GM12878 (cell line): ENCODE measurements around the gene ZNF554. TPM values are rescaled to one million over a fixed set of nuclear protein-coding genes. Genes with fewer than 3 reads are reported as not detected.

Source experiments
- ATAC-seq: fragments of 200-7000 bp; cut with Tn5 transposase; 3 replicates; pipeline ENCODE4 v1.9.1; 2020; ENCODE audit warnings: mild to moderate bottlenecking, moderate library complexity
- BruUV-seq: library from RNA; stranded (reverse); fragments of 400-500 nt; replicated peaks from 2 replicates; lab custom pipeline; 2021; lab: Mats Ljungman, UMichigan
- CTCF ChIA-PET: fragments of 300-600 bp; sonication (Branson Sonifier 250); formaldehyde crosslinking; extraction: SDS; loops from one replicate; lab custom pipeline; 2021; ENCODE audit warnings: inconsistent platforms; lab: Yijun Ruan, JAX
- POLR2A ChIA-PET: fragments of 350-600 bp; formaldehyde crosslinking; extraction: SDS; loops from one replicate; lab custom pipeline; 2021; ENCODE audit warnings: inconsistent platforms; lab: Charles Lee
- RAD21 ChIA-PET: fragments of 300-600 bp; sonication (Branson Sonifier 250); formaldehyde crosslinking; loops from one replicate; lab custom pipeline; 2023; ENCODE audit warnings: antibody characterized with exemption; ENCODE audit not compliant: unreplicated experiment; lab: Charles Lee
- SMC1A ChIA-PET: fragments of 300-600 bp; sonication (Branson Sonifier 250); formaldehyde crosslinking; loops from one replicate; lab custom pipeline; 2023; ENCODE audit not compliant: unreplicated experiment, uncharacterized antibody; lab: Charles Lee
- DNase-seq: peaks from one replicate; pipeline ENCODE4 v3.0.0-alpha.2; 2011; ENCODE audit warnings: low read depth, low spot score
- FAIRE-seq: peaks from 3 replicates; lab custom pipeline; 2011; peaks lifted over from hg19 to GRCh38; lab: Jason Lieb, UNC
- H2AFZ ChIP-seq: 2 replicates; pipeline ENCODE4 v1.6.0; 2011; ENCODE audit warnings: low read depth, low read length, control low read depth; ENCODE audit not compliant: control insufficient read depth
- H3K27ac ChIP-seq: 2 replicates; pipeline ENCODE4 v1.5.1; 2011; ENCODE audit warnings: control low read depth; ENCODE audit not compliant: control insufficient read depth, insufficient read depth
- H3K27me3 ChIP-seq, 2 experiments: replicated peaks in 1 of 2; 2 replicates each; pipeline versions ENCODE4 v1.6.0 to v1.6.1; 2011; ENCODE audit warnings: low read length in 1 of 2; ENCODE audit not compliant: control insufficient read depth in 2 of 2, insufficient read depth in 2 of 2
- H3K36me3 ChIP-seq, 2 experiments: 2 replicates each; pipeline ENCODE4 v1.5.1; 2011; ENCODE audit warnings: low read length in 1 of 2; ENCODE audit not compliant: control insufficient read depth in 2 of 2, insufficient read depth in 2 of 2
- H3K4me1 ChIP-seq: 2 replicates; pipeline ENCODE4 v1.6.1; 2011; ENCODE audit warnings: mild to moderate bottlenecking, low read length, moderate library complexity, mixed read lengths; ENCODE audit not compliant: control insufficient read depth, insufficient read depth
- H3K4me2 ChIP-seq: 2 replicates; pipeline ENCODE4 v1.6.0; 2011; ENCODE audit warnings: control low read depth; ENCODE audit not compliant: control insufficient read depth, insufficient read depth
- H3K4me3 ChIP-seq: fragments of 200-600 bp; sonication (generic); 2 replicates; pipeline ENCODE4 v1.5.1; 2016
- H3K79me2 ChIP-seq: 2 replicates; pipeline ENCODE4 v1.6.0; 2011; ENCODE audit warnings: low read length; ENCODE audit not compliant: control insufficient read depth, insufficient read depth
- H3K9ac ChIP-seq: 2 replicates; pipeline ENCODE4 v1.8.0; 2011; ENCODE audit warnings: low read length, control low read depth, mixed read lengths; ENCODE audit not compliant: control insufficient read depth, insufficient read depth
- H3K9me3 ChIP-seq: replicated peaks from 3 replicates; pipeline ENCODE4 v1.5.1; 2011; ENCODE audit warnings: mild to moderate bottlenecking, low read length; ENCODE audit not compliant: control insufficient read depth, insufficient read depth
- H4K20me1 ChIP-seq: 2 replicates; pipeline ENCODE4 v1.6.0; 2011; ENCODE audit not compliant: control insufficient read depth, insufficient read depth
- BCLAF1 ChIP-seq: fragments of 450-650 bp; IDR thresholded peaks from 2 replicates; pipeline ENCODE4 v1.6.1; 2017; ENCODE audit warnings: antibody characterized with exemption, mild to moderate bottlenecking, moderate library complexity
- CBFB ChIP-seq: IDR thresholded peaks from 2 replicates; pipeline ENCODE4 v1.6.1; 2016; ENCODE audit warnings: antibody characterized with exemption, low read depth
- EED ChIP-seq: sonication (generic); IDR thresholded peaks from 2 replicates; pipeline ENCODE4 v1.6.1; 2016; ENCODE audit warnings: antibody characterized with exemption, low read depth
- NR2C1 ChIP-seq: fragments of 450-650 bp; IDR thresholded peaks from 2 replicates; pipeline ENCODE4 v1.6.1; 2017; ENCODE audit warnings: antibody characterized with exemption, mild to moderate bottlenecking, moderate library complexity
- POU2F2 ChIP-seq: IDR thresholded peaks from 3 replicates; pipeline ENCODE4 v1.6.1; 2011; ENCODE audit warnings: low read depth, mild to moderate bottlenecking, low read length, borderline replicate concordance
- TARDBP ChIP-seq: IDR thresholded peaks from 2 replicates; pipeline ENCODE4 v1.6.1; 2016; ENCODE audit warnings: borderline replicate concordance
- TCF3 ChIP-seq: IDR thresholded peaks from 2 replicates; pipeline ENCODE4 v1.6.1; 2012; ENCODE audit warnings: low read depth, mild to moderate bottlenecking, low read length, borderline replicate concordance; ENCODE audit not compliant: insufficient read depth
- WGBS: methylation state at CpG from one replicate; pipeline ENCODE4 v1.1.6; 2016; ENCODE audit warnings: low lambda C conversion rate; ENCODE audit not compliant: insufficient replicate concordance, insufficient coverage; ENCODE audit errors: missing lambda C conversion rate; 5-methylcytosine and 5-hydroxymethylcytosine counted together
- in situ Hi-C: fragments of 300-500 bp; cut with MboI; formaldehyde crosslinking; loops from 9 replicates; pipeline ENCODE4 v1.14.3; 2018; ENCODE audit warnings: mixed read lengths
- intact Hi-C: fragments of 100-400 bp; cut with micrococcal nuclease; formaldehyde crosslinking; loops from one replicate; pipeline ENCODE4 v1.14.2; 2022; ENCODE audit not compliant: unreplicated experiment
- polyA plus RNA-seq, 11 experiments: library from polyadenylated mRNA; depleted of rRNA in 4 of 11; unstranded in 6 of 11; stranded (reverse) in 5 of 11; fragments of >200 nt; fragmentation: Nextera tagmentation in 4 of 11; fragmentation: Illumina TruSeq in 1 of 11; extraction: Ambion mirVana in 4 of 11; extraction: Trizol in 1 of 11; gene quantifications; 1 replicate in 1 of 11; 2 replicates in 10 of 11; pipeline versions ENCODE4 v1.2.1 to v1.2.3, GENCODE V29; 2011 to 2016; ENCODE audit warnings: inconsistent platforms in 2 of 11, missing spikeins in 2 of 11, low read depth in 1 of 11
- total RNA-seq, 4 experiments: library from RNA; depleted of rRNA in 3 of 4; stranded (reverse); fragments of >200 nt in 3 of 4; fragmentation: Illumina TruSeq in 1 of 4; extraction: Trizol in 1 of 4; gene quantifications; 2 replicates each; pipeline versions ENCODE4 v1.2.1 to v1.2.3, GENCODE V29; 2013 to 2021

ZNF554 gene
- total and polyA plus RNA-seq, 10 of the 15 experiments (the other 5 are each of a cell fraction or from before 2014, with no cell fraction given) = 0.19 to 2.1 (median 1.4) TPM

DNA sequence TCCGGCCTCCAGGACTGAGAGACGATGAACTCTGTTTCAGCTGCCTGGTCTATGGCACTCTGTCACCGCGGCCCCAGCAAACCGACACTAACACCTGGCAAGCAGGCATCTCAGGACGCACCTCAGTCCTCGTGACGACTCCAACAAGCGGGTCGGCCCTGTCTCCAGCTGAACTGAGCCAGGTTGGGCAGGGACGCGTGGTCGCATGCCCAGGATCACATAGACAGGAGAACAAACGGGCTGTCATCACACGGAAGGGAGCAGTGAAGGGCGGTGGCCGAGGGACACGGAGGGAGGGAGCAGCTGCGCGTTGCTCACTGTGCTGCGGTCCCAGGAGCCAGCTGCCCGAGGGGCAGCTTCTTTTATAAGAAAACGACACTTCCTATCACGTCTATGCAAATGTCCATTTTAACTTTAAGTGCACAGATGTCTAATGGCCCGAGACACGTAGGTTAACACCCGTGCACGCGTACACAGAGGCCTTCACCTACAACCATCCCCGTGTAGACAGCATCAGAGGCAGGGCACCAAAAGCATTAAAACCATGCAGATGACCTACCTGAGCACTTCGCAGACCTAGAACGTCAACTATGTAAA is 45.5 kb upstream of the ZNF554 start:
- peaks cover 9% of the 10 kb centered on the region; the same call in 1 of the 2 replicates for H4K20me1 ChIP-seq
- CTCF ChIA-PET = no interaction called here
- no peak overlapping the region for H3K4me2 ChIP-seq
- in situ Hi-C loops = no loop called here
- RAD21 ChIA-PET = no interaction called here
- POLR2A ChIA-PET = no interaction called here
- H2AFZ ChIP-seq = no peak overlapping the region
- WGBS = 85% methylated on average over 32 of the region's 32 CpGs
- H3K79me2 ChIP-seq = peaks cover 69% of the 10 kb centered on the region
- no peak overlapping the region for H3K27ac ChIP-seq
- no TSS peak for BruUV-seq
- peaks cover 12% of the 10 kb centered on the region for H3K4me1 ChIP-seq
- DNase-seq (no peak), FAIRE-seq (no peak), ATAC-seq (no peak)
- no peaks in the 10 kb centered on the region for H3K27me3 ChIP-seq
- no peaks in the 10 kb centered on the region; the same call in 2 of the 3 replicates for H3K9me3 ChIP-seq
- SMC1A ChIA-PET = no interaction called here
- H3K9ac ChIP-seq = no peak overlapping the region
- H3K4me3 ChIP-seq = no peak overlapping the region
- no peak for TF ChIP-seq POU2F2
- no peak for TF ChIP-seq CBFB
- TF ChIP-seq TARDBP = no peak
- no peak for TF ChIP-seq BCLAF1
- no peak for TF ChIP-seq TCF3
- no peak for TF ChIP-seq NR2C1
- TF ChIP-seq EED = no peak
- intact Hi-C loops = no loop called here
- H3K36me3 ChIP-seq = peaks cover 4 to 7% of the 10 kb centered on the region in 2 experiments; a peak in 3 of 4 replicates
